HG03460 (cell line): ENCODE measurements around the gene MYO9A.

Experiments used
- ATAC-seq: cut with Tn5 transposase; IDR thresholded peaks from one replicate; pipeline ENCODE4 v1.9.1; 2021; ENCODE audit not compliant: unreplicated experiment

MYO9A gene

DNA sequence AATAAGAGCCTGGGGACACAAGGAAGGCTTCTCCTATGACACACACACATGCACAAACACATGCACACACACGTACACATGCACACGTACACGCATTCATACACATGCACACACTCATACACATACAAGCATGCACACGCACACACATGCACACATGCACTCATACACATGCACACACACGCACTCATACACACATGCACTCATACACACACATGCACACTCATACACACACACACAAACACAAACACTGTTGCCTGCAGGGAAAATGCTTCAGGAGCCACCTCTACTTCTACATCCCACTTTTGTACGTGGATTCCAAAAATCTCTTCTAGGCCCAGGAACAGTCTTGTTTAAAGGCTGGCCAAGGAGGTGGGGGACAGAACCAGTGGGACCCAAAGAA lies 328.3 kb downstream of the MYO9A start:
- no peak for ATAC-seq

DNA sequence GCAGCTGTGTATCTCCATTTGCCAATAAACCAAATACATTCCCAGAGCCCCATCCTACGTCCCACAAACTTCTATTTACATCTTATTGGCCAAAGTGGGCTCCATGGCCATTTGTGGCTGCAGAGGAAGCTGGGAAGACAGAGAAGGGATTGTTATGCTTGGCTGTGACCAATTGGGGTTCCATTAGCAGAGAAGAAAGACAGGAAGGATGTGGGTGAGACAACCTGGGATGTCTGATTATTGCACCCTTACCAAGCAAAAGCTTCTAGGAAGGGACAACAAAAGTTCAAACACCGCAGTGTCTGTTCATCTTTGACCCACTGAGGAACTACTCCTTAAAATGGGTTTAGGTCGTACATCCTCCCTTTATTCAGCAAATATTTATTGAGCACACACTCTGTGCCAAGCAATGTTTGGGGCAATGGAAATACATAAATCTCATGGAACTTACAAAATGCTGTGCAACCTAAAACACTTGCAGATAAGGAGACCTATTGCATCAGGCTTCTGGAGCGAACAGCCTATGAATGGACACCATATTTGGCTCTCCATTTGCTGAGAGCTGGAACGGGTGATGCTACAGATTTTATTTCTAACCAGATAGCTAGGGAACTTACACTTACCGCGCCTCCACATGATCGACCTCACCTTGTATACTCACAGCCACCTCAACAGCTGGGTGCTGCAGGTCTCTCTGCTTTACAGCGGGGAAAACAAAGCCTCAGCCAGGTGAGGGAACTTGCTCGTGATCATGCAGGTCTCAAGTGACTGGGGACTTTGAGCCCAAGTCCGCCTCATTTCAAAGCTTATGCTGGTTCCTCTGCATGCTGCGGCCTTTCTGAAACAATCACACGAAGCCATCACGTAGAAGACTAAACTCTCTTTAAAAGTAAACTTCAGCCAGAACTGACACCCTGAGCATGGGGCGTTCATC lies 329.0 kb downstream of the MYO9A start:
- no peak for ATAC-seq

DNA sequence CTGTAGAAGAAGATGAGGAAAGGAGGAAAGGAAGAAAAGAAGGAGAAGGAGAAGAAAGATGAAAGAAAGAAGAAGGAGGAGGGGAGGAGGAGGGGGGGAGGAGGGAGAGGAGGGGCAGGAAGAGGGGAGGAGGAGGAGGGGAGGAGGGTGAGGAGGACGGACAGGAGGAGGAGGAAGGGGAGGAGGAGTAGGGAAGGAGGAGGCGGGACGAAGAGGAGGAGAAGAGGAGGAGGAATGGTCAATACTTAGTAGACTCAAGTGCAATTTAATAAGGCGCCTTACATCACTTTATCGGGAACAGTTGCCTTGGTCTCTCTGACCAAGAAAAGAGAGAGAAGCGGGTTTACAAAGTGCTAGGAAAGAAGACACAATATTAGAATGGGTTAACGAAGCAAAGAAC lies 331.3 kb downstream of the MYO9A start:
- no peak for ATAC-seq

DNA sequence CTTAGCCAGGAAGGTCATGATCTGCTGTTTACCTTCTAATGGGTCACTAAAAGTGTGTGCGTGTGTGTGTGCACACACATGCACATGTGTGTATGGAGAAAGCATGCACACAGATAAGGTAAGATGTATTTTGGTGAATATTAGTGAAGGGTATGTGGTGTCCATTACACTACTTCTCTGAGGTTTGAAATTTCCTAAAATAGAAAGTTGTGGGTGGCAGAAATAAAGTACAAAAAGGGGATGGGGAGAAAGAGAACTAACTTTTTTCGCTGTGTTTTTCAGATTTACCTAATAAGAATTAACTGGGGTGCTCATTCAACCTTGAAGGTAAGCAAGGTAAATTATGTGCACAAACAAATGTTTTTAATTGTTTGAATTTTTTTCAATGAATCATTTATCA lies 332.0 kb downstream of the MYO9A start:
- no peak for ATAC-seq

DNA sequence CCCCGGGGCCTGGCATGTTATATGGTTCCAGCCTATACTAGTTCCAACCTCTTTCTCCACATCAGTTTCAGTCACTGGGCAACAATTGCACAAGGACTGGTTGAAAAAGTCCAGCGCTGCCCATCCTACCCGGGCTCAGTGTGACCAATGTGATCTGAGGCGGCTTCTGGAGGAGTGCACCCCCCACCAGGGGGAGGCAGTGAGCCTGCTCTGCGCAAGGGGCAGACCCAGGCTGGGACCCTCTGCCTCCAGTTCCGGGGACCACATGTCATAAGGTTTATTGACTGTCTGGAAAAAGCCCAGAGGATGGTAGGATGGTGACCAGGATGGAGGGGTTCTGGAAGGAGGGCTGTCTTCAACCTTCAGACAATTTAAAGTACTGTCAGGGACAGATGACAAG lies 333.2 kb downstream of the MYO9A start:
- no peak for ATAC-seq

DNA sequence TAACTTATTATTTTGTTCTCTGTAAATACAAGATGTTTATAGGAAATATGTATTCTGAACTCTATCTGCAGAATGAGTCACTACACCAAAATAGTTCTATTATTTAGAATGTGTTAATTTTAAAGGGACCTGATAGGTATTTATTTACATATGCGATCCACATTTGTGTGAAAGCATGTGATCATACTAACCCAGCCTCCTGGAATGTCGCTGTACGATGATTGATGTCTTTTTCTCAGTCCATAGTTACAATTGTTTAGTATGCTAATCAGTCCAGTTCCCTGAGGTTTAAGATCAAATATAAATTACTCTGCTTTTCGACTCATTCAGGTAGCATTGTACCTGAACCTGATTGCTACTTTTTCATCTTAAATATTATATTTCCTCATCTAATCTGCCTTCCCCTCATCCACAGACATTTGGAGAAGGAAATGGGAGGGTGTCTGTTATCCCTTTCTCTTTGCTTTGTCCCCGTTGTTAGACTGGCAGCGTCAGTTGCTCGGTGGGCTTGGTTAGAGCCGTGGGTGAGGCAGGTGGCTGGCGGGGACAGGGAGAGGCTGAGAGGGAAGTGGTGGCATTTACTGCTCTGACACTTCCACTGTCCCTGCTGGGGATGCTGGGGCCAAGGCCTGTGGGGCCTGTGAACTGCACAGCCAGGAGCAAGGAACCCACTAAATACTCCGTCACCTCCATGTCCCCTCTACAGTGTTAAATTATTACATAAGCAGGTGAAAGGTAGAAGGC lies 335.4 kb downstream of the MYO9A start:
- ATAC-seq = no peak

DNA sequence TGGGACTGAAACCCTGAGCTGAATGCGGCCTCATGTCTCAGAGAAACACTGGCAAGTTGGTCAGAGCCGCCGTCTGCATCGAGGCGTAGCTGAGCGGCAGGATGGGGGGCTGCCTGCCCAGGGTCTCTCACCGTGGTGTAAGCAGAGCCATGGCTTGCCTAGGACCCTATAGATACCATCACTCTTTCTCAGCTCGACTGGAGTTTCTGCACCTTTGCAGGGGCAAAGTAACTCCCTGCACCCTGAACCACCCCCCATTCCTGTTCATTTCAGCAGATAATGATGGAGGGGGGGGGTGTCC lies 336.0 kb downstream of the MYO9A start:
- no peak for ATAC-seq

DNA sequence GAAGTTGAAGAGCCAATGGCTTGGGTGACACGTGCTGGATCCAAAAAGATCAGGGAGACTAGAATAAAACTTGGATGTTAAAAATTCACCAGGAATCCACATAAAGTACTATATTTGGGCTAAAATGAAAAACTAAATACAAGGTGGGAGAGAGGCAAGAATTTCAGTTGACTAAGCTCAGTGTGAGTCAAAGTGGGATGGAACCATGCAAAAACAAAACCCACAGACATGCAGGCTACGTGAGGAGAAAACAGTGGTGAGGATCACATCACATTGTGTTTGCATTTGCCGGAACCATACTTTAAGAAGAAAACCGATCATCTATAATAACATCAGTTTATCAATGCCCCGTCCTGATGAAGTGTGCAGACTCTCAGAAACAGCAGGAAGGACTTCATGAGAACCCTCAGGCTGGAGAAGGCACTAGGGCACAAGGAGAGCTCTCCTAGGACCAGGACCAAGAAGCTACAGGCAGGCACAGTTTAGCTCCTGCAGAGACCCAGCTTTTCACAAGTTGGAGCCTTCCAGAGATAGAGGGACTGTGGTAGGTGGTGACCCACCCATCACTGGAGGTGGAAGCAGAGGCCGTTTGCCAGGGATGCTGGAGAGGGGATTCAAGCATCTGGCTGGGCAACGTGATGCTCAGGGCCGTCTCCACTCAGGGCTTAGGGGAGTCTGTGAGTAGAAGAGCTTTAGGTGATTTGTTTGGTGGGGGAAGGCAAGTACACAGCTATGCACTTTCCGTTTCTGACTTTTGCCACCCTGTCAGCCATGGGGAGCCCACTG lies 336.6 kb downstream of the MYO9A start:
- no peak for ATAC-seq

DNA sequence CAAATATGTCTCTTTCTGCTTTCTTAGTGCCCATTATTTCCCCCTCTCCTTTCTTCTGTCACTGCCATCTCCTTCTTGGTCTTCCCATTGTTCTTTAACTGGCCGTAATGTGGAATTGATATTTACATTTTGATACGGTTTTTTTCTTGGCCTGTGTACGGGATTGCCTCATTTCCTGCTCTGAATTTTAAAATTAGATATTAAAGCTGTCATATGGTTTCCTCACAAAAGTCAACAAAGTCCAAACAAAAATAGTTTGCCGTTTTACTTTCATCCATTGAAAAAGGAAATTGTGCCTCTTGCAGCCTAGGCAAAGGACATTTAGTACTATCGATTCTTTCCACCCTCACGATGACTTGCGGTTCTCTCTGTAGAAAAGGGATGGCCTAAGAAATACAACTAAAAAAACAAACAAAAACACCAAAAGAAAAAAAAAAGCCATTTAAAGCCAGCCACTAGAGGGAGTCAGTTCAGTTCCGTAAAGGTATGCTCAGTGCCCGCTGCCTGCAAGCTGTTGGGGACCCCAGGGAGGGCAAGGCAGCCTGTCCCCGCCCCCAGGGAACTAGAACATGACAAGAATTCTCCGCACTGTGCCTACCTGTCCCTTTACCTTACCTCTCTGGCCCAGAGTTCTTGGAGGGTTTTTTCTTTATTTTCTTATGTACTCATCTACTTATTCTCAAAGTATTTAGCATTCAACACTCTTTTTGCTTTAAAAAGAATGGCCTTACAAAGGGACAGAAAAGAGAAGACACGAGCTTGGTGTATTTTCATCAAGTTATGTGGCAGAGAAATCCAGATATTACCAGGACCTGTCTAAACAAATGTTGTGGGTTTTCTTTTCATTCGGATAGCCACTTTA lies 337.6 kb downstream of the MYO9A start:
- no peak for ATAC-seq

DNA sequence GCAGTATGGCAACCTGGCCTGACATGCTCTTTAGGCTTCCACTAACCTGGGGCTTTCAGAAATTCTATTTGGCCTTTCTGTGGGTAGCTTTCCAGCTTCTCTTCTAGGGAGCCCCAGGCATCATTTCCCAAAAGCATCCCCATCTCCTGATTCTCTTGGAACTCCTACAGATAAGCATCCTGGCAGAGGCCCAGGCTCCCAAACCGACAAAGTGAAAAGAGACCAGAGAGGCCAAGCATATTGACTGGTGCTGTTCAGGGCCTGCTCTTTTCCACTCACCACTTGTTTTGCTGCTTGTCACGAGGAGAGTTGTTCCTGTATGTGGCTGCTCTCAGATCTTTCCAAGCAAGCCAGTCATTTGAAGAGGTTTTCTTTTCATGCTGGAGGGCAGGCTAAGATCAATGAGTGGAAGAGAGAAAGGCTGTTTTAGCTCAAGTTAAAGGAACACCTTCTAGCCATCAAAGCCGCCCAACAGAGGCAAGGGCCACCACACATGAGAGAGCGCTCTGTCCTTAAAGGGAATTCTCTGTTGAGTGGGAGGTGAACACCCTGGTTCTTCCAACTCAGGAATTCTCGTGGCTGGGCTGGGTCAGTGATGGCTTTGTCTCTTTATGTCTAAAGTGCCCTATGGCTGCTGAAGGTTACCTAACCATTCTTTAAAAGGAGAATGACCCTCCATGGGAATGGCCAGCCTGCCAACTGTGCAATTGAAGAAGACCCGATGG lies 338.7 kb downstream of the MYO9A start:
- no peak for ATAC-seq

DNA sequence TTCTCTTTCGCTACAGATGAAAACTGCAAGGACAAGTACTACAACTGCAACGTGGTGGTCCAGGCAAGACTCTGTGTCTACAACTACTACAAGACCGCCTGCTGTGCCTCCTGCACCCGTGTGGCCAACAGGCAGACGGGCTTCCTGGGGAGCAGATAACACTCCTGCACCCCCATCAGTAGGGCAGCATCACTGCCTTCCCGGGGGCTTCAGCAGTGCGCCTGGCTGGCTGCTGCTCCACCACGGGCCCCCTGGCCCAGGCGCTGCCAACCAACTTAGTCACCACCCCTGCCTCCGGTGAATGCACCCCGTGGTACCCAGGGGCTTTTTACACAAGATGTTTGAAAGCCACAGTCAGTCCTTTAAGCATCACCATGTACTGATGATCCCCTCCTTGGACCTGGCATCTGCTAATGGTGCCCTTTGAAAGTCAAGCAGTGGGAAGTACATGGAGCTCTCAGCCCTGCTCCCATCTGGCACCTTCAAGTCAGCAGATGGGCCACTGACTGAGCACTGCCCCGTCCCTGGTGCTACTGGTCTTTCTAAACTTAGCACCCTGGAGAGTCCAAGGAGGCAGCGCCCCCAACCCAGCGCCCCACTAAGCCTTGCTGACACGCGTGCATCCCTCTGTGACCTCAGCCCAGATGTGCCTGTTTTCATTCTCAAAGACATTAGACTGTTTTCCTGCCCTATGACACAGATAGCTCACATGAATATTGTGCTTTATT lies 340.6 kb downstream of the MYO9A start:
- ATAC-seq = no peak

DNA sequence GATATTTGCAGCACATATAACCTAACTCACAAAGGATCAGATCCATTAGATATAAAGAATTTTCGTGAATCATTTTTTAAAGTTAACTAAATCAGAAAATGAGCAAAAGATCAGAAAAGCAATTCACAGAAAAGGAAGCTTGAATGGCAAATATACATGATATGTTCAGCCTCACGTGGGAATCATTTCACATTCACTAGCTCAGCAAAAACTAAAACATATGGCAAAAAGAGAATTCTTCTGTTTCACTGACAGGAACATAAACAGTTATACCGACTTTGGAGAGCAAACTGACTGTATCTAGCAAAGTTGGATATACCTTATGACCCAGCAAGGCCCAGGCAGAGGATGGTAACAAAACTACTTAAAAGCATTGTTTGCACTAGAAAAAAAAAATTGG lies 341.6 kb downstream of the MYO9A start:
- ATAC-seq = no peak

DNA sequence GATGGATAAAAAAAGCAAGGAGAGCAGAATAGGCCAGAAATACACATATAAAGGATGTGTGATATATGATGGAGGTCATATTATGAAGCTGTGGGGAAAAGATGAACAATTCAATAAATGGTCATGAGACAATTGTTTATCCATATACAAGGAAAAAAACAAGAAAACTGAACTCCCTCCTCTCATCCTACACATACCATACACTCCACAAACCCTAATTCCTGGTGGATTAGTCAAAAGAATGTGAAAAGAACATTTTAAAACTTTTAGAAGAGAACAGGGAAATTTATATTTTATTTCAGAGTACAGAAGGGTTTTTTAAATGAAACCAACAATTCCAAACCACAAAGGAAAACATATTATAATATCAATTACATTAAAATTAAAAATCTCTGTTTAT lies 342.1 kb downstream of the MYO9A start:
- ATAC-seq = no peak

DNA sequence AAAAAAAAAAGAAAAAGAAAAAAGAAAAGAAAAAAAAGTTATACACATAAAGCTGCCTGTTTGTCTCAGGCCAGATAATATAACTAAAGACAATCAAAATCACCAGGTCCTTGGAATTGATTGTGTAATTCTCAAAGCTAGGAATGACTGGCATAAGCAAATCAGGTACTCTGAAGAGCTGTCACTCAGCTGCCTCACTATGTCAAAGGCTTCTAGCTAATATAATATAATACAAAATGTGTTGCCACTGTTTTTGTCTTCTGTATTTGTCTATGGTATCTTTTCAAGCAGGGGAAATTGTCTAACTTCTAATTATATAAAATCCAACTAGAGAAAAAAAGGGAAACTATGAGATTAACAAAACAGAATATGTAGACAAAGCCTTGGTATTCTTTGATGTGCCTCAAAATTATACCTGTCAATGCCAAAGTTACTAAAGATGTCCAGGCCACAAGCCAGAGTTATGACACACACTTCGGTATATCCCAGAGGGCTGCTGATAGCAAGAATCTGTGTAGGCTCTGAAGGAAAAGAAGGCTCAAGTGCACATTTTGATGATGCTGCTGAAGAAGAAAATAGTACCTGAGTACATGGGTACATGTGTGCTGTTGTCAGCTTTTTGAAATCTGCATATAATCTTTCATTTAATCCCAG lies 344.6 kb downstream of the MYO9A start:
- ATAC-seq = no peak
